T-helper 1 cell treated with Interleukin-12 subunit alpha and Interleukin-12 subunit beta and Interleukin-4 antibody, amounts not matched to agents 30 ng/mL and 1 ng/mL, for 36 hours (primary cell): ENCODE data around the gene TMEM134. TPM values are rescaled to one million over a fixed set of nuclear protein-coding genes. Genes with fewer than 3 reads are reported as not detected.

ENCODE experiments used
- total RNA-seq: library from RNA; stranded (reverse); gene quantifications from 2 replicates; pipeline ENCODE4 v1.2.3, GENCODE V29; 2022

Gene TMEM134
- total RNA-seq, 1 donor from 2014 or later: 43.9 TPM

Other genes with a start within 250 kb of the TMEM134 start
- gene GRK2, start 202.8 kb downstream of the TMEM134 start, total RNA-seq: 351 and 369 TPM in 2 replicates
- gene ANKRD13D, start 179.9 kb downstream of the TMEM134 start, total RNA-seq: 198 and 200 TPM in 2 replicates
- 13.0 and 17.3 TPM in 2 replicates for gene SSH3, start 165.7 kb downstream of the TMEM134 start, total RNA-seq
- gene POLD4, start 115.7 kb downstream of the TMEM134 start, total RNA-seq: 58.8 and 62.1 TPM in 2 replicates
- 0.15 and 0.29 TPM in 2 replicates for gene CLCF1, start 95.7 kb downstream of the TMEM134 start, total RNA-seq
- gene RAD9A, start 77.3 kb downstream of the TMEM134 start, total RNA-seq: 39.6 and 47.7 TPM in 2 replicates
- gene PPP1CA, start 67.4 kb downstream of the TMEM134 start, total RNA-seq: 347 and 352 TPM in 2 replicates
- 312 and 319 TPM in 2 replicates for gene TBC1D10C, start 65.2 kb downstream of the TMEM134 start, total RNA-seq
- gene CARNS1, start 53.6 kb downstream of the TMEM134 start, total RNA-seq: 0.47 and 0.66 TPM in 2 replicates
- gene RPS6KB2, start 40.8 kb downstream of the TMEM134 start, total RNA-seq: 63.7 and 69.5 TPM in 2 replicates
- 406 and 428 TPM in 2 replicates for gene PTPRCAP, start 31.6 kb downstream of the TMEM134 start, total RNA-seq
- gene CORO1B, start 25.8 kb downstream of the TMEM134 start, total RNA-seq: 242 and 243 TPM in 2 replicates
- gene GPR152, start 16.5 kb downstream of the TMEM134 start, total RNA-seq: not detected in 2 replicates
- gene CABP4, start 13.9 kb downstream of the TMEM134 start, total RNA-seq: 3.6 and 4.2 TPM in 2 replicates
- gene AIP, start 13.8 kb upstream of the TMEM134 start, total RNA-seq: 149 and 163 TPM in 2 replicates
- 118 and 119 TPM in 2 replicates for gene PITPNM1, start 36.1 kb upstream of the TMEM134 start, total RNA-seq
- gene CDK2AP2, start 38.9 kb upstream of the TMEM134 start, total RNA-seq: 189 and 191 TPM in 2 replicates
- gene CABP2, start 54.2 kb upstream of the TMEM134 start, total RNA-seq: not detected in 2 replicates
- gene GSTP1, start 114.6 kb upstream of the TMEM134 start, total RNA-seq: 262 TPM in 2 replicates
- 244 and 258 TPM in 2 replicates for gene NDUFV1, start 137.7 kb upstream of the TMEM134 start, total RNA-seq
- gene NUDT8, start 160.7 kb upstream of the TMEM134 start, total RNA-seq: 6.5 and 6.7 TPM in 2 replicates
- gene TBX10, start 170.5 kb upstream of the TMEM134 start, total RNA-seq: not detected in 2 replicates
- gene ACY3, start 181.5 kb upstream of the TMEM134 start, total RNA-seq: 0.37 TPM in 1 of 2 replicates, not detected in the other
- not detected in 2 replicates for gene ALDH3B2, start 205.4 kb upstream of the TMEM134 start, total RNA-seq